LNCaP clone FGC (cell line): Measurements from ENCODE around the gene ACO1.
A peak's percentile ranks its signal among the peaks of the same experiment; 100 is the strongest.

Source experiments
- DNase-seq: peaks from one replicate; pipeline ENCODE4 v3.0.0-alpha.2; 2011; ENCODE audit warnings: low read depth
- H3K4me3 ChIP-seq: 2 replicates; pipeline ENCODE4 v1.5.1; 2011; ENCODE audit warnings: mild to moderate bottlenecking, low read depth, low read length, control low read depth
- CTCF ChIP-seq: IDR thresholded peaks from 2 replicates; pipeline ENCODE4 v1.5.1; 2012; ENCODE audit warnings: mild to moderate bottlenecking; ENCODE audit not compliant: control insufficient read depth, insufficient read depth; ENCODE audit errors: extremely low read depth

The ACO1 gene

GRCh38 chr9:32384364-32385151 is at the start of gene ACO1:
ACO1 (plus strand) TSS chr9:32384643; CDS start chr9:32405507, 20,864 bp downstream.
- DNase-seq = no peak
- H3K4me3 ChIP-seq = peak within 1 kb of the TSS; percentile 73
- TF ChIP-seq CTCF = 0 out of 2 replicates have a peak, but pooled peaks have one; percentile 6

- no peak overlapping the region for H3K4me3 ChIP-seq
- TF ChIP-seq CTCF = no peak
- no peak for DNase-seq
Observed at GRCh38 chr9:32334916-32335895, 49.2 kb upstream of the ACO1 start.

GRCh38 chr9:32339424-32339823 is 45.0 kb upstream of the ACO1 start:
- no peak overlapping the region for H3K4me3 ChIP-seq
- no peak for DNase-seq
- TF ChIP-seq CTCF = no peak

- DNase-seq = no peak
- no peak for TF ChIP-seq CTCF
- H3K4me3 ChIP-seq = no peak overlapping the region
Observed at GRCh38 chr9:32340361-32340760, 44.1 kb upstream of the ACO1 start.

GRCh38 chr9:32344551-32345182 is 39.8 kb upstream of the ACO1 start:
- no peak overlapping the region for H3K4me3 ChIP-seq
- no peak for DNase-seq
- TF ChIP-seq CTCF = no peak

- TF ChIP-seq CTCF = no peak
- no peak overlapping the region for H3K4me3 ChIP-seq
- DNase-seq = no peak
Observed at GRCh38 chr9:32345243-32345642, 39.2 kb upstream of the ACO1 start.
